ENCODE results near the gene SYT17.

DNA sequence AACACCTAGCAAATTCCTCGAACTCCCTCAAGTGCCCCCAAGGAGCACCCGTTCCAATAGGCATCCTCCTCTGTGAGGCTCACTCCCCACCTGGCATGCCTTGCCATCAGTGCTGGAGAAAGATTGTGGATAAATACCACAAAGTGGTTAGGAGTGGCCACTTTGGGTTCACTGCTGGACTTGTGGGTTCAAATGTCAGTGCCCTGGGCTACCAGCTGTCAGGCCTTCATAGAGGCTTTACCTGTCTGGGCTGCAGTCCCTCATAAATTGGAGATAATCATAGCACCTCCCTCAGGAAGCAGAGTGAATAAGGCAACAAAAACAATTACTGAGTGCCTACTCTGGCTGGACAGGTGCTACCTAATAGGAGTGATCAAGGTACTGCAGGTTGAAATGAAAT, 1.5 kb upstream of the SYT17 start:
- TF ChIP-seq TCF4 (CRISPR knock-in tag; IDR thresholded peaks at IDR 0.05; ENCODE audit: borderline replicate concordance), result no peak
- no peak for TF ChIP-seq RARB (CRISPR knock-in tag; IDR thresholded peaks at IDR 0.05)
- no peak for TF ChIP-seq BACH2 (CRISPR knock-in tag; IDR thresholded peaks at IDR 0.05; ENCODE audit: borderline replicate concordance)
- no peak for TF ChIP-seq ZFP30 (CRISPR knock-in tag; IDR thresholded peaks at IDR 0.05)
- TF ChIP-seq ARNTL (CRISPR knock-in tag; IDR thresholded peaks at IDR 0.05; ENCODE audit: borderline replicate concordance, low read depth), result no peak
